Subcutaneous adipose tissue (tissue), 4 donors: Measurements from ENCODE around the gene LSAMP. TPM values are rescaled to one million over a fixed set of nuclear protein-coding genes. Genes with fewer than 3 reads are reported as not detected.

Source experiments
- total RNA-seq, 4 donors: library from RNA; depleted of rRNA; stranded (reverse); fragments of >200 nt; gene quantifications; one replicate each; pipeline ENCODE4 v1.1.0, GENCODE V29; 2016
- TF ChIP-seq, protein P1 (sequence below): fragments of 450-650 bp; IDR thresholded peaks from one replicate; pipeline ENCODE4 v1.5.1; 2016; ENCODE audit warnings: low read depth, mild to moderate bottlenecking, control low read depth, antibody characterized with exemption, moderate library complexity

LSAMP gene
- total RNA-seq, 4 donors from 2014 or later = 0.38 to 1.7 (median 0.71) TPM

DNA sequence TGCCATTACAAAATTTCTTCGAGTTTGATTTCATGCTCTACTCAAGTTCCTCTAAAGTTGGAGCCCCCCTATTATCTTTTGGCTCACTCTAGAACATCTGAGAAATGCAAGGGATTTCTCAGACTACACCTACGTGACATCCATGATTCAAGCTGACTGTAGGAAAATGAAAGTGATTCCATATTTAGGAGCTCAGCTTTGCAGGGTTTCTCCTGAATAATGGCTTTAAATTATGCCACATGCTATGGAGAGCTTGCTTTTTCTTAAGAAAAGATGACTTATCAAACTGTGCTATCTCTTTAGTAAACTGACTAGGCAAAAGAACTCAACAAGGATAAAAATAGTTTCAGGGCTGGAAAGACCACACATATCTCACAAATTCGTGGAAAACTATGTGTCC is 292.1 kb downstream of the LSAMP start:
- TF ChIP-seq, protein P1, sequence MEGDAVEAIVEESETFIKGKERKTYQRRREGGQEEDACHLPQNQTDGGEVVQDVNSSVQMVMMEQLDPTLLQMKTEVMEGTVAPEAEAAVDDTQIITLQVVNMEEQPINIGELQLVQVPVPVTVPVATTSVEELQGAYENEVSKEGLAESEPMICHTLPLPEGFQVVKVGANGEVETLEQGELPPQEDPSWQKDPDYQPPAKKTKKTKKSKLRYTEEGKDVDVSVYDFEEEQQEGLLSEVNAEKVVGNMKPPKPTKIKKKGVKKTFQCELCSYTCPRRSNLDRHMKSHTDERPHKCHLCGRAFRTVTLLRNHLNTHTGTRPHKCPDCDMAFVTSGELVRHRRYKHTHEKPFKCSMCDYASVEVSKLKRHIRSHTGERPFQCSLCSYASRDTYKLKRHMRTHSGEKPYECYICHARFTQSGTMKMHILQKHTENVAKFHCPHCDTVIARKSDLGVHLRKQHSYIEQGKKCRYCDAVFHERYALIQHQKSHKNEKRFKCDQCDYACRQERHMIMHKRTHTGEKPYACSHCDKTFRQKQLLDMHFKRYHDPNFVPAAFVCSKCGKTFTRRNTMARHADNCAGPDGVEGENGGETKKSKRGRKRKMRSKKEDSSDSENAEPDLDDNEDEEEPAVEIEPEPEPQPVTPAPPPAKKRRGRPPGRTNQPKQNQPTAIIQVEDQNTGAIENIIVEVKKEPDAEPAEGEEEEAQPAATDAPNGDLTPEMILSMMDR = no peak

DNA sequence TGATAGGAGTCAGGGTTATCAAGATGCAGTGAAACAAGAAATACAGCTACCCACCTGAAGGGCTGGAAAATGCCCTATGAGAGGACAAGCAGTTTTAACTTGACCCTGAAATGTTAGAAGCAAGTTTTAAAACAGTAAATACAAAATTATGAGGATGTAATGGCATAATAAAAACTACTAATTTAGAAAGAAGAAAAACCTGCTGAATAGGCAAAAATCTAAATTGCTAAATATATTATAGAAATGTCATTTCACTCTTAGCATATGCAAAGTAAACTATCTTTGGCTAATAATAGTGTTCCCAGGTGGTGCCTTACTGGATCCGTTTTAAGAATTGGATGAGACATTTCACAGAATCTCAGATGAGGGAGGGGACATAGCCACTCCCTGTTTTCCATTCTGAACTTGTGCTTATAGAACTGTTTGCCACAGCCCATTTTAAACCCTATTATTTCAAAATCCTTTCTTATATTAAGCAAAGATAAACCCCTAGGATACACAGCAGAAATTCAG is 294.6 kb downstream of the LSAMP start:
- TF ChIP-seq, protein P1 = no peak

DNA sequence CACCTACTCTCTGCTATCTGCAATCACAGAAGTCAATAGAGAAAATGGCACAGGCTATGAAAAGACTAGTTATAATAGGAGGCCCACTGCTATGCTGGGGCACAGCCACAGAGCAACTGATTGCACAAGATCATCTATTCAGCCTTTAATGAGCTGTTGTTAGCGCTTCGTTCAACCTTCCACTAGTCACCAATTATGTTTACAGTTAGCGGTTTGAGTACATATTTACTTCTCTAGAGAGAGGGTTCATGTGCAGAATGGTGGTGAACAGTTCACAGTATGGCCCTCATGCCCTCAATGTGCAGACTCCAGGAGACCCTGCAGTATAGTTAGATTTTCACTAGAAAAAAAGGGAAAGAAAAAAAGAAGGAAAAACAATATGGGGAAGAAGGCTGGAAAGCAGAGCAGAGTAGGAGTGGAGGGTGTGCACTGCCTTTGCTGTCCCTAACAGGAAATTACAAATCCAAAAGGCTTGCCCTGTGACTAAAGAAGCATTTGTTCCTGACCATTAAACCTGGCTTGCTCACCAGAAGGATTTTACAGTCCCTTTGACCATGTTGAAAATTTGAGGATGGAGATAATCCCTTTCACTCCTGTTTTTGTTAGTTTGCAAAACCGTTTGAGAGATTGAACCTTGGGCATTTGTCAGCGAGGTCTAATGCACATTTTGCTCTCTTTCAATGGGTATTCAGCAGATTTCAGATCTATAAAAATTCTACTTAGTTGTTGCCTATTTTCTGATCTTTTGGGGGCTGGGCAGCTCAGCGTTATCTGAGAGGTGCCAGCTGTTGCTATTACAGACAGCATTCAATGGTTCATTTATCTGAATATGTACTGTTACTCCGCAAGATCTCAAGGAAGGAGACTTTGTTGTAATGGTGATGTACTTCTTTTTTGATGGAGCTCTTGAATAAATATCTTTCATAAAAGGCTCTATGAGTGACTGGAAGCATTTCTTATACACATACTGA is 296.1 kb downstream of the LSAMP start:
- TF ChIP-seq, protein P1 = no peak

DNA sequence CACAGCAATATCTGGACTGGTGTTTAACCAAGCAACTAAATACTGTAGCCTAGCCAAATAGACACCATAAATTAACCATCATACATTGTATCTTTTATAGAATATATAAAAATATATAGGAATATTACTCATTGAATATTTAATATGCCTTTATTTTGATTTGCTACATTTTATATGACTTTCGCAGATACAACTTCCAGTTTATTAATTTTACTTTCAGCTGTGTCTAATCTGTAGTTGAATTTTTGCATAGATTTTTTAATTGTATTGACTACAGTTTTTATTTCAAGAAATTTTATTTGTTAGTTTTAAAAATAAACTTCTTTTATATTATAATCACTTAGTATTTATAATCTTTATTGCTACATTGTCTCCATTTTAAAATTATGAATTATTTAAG is 299.7 kb downstream of the LSAMP start:
- TF ChIP-seq, protein P1 = no peak

DNA sequence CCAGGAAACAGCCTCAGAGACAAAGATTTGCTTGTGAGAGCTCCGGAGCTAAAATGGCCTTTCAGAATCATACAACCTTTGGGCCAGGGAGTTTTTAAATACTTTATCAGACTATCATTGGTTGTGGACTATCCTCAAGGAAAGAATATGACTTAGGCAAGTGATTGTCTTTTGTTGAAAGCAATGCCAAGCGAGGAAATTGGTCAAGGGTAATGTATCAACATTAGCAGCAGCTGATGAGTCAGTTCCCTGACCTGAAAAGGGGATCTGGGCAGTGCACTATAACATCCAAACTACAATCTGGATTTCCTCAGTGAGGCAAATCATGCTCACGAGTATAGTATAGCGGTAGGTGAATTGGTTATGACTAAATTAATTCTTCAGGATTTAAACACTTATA is 303.6 kb downstream of the LSAMP start:
- TF ChIP-seq, protein P1 = no peak

DNA sequence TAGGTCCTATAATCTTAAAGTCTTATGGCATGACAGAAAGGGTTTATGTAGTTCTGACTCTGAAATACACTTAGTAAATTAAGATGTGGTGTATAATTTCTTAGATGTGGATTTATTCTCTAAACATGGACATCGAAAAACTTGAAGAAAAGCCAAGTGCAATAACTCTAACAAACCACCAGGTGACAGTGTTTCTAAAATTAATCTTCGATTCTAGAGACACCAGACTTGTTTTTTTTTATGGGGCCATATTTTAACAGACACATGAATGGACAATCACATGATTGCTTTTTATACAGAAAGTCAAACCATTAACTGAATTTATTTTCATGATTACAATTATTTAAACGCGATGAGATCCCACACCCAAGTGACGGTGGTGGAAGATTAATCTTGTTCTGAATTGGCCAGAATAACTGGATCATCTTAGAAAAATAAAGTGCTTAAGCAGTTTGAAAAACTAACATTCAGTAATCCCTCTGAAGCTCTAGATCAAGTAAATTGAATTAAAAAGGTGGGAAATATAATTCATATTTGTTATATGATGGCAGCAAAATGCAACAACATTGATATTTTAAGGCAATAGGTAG is 305.1 kb downstream of the LSAMP start:
- TF ChIP-seq, protein P1 = no peak

DNA sequence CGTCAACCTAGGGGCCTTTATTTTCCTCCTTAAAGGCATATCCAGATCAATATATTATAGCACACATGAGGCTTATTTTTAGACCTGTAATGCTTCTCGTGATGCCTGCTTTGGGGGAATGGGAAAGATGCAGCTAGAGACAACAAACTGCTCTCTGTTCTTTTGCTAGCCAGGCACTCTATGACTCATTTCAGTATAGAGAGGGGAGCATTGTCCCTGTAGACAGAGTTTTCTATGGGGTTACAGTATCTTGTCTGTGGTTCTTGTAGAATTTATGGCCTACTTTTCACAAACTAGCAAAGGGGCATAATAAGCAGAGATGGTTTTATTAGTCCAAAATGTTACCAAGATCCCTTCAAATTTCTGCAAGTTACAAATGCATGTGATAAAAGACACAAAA is 305.6 kb downstream of the LSAMP start:
- TF ChIP-seq, protein P1 = no peak
